GM19193 (cell line): ENCODE results near the gene CBFA2T3.

ENCODE experiments used
- POLR2A ChIP-seq: IDR thresholded peaks from 4 replicates; pipeline ENCODE4 v1.6.1; 2011; ENCODE audit not compliant: insufficient read depth, insufficient read length; ENCODE audit errors: extremely low read depth

The CBFA2T3 gene

DNA sequence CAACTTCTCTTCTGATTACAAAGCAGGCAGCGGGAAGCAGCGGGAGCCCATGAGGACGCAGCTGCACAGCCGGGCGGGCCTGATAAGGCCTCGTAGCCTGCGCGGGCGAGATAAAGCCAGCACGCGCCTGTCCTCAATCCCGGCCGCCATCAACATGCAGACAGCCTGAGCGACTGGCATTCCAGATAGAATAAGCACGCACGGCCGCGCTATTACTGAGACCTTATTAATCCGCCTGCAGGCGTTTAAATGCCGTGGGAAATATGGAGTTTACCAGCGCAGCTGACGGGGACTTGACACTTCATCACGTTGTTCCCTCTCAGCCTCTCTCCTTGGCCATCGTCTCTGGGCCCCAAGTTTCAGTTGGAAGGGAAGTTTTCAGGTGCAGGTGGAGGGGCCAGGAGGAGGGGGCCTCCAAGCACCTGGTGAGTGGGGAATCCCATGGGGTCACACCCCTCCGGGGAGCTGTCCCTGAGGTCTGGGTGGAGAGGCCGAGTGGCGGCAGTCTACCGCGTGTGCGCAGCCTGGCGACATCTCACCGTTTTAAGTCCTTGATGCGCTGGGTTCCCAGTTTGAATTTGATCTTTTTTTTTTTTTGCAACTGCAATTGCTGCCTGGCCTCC is 27.3 kb upstream of the CBFA2T3 start:
- no peak for TF ChIP-seq POLR2A

DNA sequence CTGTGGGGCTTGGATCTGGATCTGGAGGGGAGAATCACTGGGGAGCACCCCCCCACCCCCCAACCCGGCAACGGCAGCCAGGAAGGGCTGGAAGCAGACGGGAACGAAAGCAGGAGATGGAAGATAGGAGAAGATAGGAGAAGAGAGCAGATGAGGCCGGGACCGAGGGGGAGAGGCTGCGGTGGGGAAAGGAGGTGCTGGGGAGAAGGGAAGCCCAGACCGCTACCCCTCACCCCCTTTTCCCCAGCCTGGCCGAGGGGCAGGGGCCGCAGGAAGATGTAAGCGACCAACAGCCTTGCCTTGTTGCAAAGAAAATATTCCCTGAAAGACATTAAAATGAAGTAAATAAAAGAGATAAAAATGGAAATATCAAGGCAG is 26.8 kb upstream of the CBFA2T3 start:
- no peak for TF ChIP-seq POLR2A

DNA sequence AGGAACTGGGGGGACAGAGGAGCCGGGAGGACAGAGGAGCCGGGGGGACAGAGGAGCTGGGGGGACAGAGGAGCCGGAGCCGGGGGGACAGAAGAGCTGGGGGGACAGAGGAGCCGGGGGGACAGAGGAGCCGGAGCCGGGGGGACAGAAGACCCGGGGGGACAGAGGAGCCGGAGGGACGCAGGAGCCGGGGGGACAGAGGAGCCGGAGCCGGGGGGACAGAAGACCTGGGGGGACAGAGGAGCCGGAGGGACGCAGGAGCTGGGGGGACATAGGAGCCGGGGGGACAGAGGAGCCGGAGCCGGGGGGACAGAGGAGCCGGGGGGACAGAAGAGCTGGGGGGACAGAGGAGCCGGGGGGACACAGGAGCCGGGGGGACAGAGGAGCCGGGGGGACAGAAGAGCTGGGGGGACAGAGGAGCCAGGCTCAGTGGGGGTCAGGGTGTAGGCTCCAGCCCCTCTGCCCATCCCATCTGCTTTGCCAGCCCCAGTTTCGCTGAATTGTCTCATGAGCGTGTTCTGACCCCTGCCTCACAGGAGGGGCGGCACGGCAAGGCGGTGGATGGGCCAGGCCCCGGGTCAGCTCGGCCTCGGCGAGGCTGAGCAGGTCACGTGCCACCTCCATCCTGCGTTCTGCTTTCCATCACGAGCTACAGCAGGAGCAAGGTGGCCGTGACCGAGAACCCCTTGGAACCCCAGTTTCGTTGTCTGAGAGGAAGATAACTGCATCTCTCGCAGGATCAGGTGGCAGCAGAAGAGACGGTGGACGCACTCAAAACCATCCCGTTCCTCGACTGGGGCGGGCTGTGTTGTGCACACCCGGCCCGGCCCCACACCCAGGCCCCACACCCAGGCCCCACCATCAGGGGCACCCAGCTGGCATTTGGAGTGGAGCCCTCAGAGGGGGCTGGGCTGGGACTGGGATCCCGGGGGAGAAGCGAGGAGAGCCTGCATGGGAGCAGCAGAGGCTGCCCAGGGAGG is 26.1 kb upstream of the CBFA2T3 start:
- TF ChIP-seq POLR2A: no peak

DNA sequence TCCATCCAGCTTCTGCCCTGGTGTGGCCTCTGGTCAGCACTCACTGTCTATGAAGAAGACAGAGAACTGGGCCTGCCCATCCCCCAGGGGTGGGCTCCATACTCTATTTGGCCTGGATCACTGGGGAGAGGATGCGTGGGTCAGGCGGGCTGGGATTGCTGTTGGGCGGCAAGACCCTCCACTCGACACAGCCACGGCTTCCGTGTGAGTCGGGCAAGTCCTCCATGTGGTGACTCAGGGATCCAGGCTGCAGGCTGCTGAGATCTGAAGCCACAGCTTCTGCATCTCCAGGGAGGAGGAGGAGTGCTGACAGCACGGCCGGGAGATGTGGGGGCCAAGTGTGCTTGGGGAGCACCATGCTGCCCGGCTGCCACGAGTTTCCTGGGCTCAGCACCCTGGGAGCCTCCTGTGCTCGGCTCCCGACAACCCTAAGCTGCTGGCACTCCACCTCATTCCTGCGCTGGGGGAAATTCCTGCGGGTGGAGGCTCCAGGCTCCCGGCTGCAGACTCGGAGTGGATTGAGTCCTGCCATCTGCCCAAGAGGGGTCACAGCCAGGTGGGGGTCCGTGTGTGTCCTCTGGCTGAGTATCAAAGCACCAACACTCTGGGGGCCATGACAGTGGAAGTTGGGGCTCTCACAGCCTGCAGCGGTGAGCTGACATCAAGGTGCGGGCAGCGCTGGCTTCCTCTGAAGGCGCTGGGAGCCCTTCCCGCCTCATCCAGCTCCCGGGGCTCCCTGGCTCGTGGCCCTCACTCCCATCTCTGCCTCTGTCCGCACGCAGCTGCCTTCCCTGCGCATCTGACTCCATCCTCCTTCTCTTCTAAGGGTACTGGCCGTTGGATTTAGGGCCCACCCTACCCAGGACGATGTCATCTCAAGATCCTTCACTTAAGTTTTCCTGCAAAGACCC is 24.4 kb upstream of the CBFA2T3 start:
- TF ChIP-seq POLR2A: no peak

DNA sequence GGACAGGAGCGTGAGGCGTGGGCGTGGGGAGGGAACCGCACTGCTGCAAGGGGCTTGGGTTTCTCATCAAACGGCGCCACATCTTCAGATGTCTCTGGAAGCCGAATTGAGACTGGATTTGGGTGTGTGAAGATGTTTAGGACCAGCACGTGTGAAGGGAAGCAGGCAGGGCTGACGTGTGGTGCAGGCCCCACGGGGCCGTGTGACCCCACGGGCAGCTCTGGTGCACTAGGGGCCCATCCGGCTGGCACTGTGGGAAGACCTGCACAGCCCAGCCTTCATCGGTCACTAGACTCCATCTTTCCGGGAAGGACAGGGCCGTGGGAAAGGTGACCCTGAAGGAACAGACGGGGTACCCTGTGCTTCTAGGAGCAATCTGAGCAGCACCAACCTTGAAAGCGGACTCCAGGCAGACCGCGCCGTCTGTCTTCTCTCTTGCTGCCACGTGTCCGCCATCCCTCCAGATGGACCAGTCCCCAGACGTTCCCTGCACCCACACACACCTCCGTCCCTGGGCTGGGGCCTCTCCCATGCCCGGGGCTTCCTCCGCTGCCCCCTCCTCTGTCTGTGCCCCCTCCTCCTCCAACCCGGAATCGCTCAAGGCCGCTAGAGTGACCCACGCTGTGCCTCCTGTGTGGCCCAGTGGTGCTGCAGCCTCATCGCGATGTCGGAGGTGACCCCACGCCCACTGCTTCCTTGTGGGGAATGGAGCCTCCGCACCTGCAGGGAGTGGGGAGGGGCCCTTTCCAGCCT is 23.4 kb upstream of the CBFA2T3 start:
- no peak for TF ChIP-seq POLR2A

DNA sequence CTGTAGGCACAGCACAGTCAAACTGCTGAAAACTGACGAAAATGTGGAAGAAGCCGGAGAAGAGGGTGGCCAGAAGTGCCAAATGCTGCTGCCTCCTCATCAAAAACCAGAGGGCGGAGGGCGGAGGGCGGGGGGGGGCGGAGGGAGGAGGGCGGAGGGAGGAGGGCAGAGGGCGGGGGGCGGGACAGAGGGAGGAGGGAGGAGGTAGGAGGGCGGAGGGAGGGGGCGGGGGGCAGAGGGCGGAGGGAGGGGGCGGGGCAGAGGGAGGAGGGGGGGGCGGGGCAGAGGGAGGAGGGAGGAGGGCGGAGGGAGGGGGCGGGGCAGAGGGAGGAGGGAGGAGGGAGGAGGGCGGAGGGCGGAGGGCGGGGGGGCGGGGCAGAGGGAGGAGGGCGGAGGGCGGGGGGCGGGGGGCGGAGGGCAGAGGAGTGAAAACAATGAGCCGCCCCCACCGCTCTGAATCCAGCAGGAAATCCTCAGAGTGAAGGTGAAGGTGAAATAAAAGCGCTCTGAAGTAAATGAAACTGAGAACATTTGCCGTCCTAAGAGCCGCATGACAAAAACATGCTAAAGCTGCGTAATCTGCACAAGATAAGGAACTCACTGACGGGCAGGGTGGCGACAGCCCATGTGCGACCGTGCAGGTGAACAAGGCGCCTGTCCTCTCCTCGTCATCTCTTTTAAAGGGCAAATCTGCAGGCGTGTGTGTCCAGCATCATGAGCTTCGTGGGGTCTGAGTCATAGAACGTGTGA is 22.6 kb upstream of the CBFA2T3 start:
- no peak for TF ChIP-seq POLR2A

DNA sequence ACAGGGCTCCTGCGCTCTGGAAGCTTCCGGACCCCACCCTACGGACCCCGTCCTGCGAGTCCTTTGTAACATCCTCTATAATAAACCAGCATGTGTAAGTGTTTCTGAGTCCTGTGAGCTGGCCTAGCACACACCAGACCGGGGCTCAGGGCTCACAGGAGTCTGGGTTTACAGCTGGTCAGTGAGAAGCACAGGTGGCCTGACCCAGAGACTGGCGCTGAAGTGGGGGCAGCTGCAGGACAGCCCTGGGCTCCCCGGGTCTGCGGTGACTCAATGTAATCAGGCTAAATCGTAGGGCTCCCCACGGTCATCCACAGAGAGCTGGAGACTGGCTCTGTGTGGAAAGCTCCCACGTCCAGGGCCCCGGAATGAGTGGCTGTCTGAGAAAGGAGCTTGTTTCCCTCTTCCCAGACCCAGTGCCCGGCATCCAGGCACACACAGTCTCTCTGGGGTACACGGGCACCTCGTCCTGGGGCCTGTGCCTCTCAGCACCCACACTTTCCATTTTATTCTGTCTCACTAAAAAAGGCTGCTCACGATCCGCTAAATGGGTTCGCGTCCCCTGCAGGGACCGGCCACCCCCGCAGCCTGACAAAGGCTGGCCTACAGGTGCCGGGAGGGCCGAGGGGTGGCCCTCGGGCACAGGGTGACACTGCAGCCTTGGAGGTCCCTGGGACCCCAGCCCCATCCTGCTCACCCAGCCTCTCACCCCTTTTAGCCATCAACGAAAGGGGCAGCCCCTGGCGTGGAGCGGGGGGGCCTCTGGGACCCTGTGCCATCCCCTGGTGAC is 18.9 kb upstream of the CBFA2T3 start:
- no peak for TF ChIP-seq POLR2A

DNA sequence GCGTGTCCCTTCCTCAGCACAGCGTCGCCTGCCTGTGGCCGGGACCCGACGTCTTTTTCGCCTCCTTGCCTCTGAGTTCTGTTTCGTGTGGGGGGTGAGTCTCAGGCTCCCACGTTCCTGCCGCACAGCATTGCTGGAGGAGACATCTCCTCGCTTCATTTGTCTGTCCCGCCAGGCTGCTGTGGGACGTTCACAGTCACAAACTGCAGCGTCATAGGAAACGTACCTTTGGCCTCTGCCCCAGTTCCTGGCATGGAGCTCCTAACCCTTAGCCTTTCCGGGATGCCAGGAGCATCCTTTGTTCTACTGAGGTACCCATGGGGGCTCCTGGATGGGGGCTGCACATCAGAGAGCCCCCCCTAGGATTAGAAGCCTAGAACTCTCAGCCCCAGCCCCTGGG is 18.2 kb upstream of the CBFA2T3 start:
- TF ChIP-seq POLR2A: no peak

DNA sequence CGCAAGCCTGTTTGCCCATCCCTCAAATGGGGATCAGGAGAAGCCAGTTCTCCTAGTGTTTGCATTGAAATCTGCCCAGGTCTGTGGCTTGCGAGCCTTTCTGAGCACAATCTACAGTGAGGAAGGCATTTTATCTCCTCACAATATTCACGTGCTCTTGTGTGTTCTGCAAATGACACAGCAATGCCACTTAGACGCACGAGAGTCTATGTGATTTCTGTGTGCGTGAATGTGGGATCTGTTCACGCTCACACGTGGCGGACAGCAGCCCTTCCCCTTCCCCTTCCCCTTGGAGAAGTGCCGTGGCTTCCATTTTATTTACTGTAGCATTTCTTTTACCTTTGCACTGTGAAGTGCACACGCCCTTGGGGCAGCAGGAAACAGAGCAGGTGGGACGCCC is 17.7 kb upstream of the CBFA2T3 start:
- no peak for TF ChIP-seq POLR2A

DNA sequence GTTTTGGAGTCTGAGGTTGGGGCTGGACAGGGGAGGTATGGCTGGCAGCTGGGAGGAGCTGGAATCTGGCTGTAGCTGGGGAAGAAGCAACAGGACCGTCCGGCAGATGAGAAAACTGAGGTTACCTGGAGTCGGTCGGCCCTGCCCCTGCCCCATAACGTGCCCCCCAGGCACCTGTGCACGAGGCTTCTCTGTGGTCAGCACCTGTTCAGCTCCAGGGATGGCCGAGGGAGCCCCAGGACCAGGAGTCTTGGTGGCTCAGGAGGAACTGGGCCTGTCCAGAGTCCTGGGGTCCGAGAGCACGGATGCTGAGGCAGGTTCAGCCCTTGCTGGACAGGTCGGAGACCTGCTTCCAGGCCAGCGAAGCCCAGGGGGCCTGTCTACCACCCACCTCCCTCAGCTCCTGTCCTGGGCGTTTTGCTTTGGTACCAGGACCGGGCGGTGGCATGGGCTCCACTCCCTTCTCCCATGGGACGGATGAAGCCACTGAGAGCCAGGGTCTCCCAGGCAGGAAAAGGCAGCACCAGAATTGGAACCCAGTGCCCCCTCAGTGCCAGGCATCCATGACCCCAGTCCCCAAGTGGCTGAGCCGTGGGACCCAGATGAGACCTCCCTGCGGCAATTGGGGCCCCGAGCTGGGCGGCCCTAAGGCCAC is 17.1 kb upstream of the CBFA2T3 start:
- TF ChIP-seq POLR2A: no peak

DNA sequence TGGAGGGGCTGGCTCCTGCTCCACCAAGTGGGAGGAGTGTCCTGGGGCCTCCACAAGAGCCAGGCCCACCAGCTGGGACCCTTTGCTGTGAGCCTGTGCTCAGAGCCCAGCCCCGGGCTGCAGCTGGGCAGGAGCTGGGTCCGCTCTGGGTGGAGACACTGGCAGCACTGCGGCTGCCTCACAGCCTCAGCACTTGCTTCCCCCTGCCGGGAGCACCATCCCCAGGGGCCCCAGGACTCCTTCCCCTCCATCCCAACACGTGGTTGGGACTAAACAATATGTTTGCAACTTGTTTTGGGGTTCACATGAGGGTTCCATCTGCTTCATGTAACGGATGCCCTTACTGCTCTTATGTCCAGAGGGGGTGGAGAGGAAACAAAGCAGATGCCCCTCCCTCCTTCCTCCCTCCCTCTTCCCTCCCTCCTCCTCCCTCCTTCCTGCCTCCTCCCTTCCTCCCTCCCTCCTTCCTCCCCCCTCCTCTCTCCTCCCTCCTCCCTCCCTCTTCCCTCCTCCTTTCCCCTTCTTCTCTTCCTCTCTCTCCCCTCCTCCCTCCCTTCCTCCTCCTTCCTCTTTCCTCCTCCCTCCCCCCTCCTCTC is 16.3 kb upstream of the CBFA2T3 start:
- TF ChIP-seq POLR2A: no peak
